ENCODE data around the gene RUNX3. TPM values are rescaled to one million over a fixed set of nuclear protein-coding genes. Genes with fewer than 3 reads are reported as not detected.

RUNX3 gene
- polyA plus RNA-seq, 3 donors: 4.4 to 27.9 (median 6.7) TPM

DNA sequence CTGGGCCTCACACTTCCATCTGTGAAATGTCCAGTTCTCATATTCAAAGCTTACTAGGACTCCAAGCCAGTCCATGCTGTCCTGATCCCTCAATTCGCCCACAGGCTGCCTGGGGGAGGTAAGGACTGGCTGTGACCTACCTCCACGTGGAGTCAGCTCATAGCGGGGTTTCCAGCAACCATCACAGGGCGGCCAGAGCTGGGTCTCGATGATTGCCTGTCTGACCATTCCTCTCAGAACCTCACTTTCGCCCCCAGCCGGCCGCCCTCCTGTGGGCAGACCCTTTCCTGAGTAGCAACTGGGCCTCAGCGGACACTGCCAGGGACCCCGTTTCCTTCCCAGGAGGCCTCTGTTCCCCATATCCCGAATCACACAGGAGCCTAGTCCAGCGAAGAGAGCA is 3.4 kb upstream of the RUNX3 start:
- no peak overlapping the region for H3K27ac ChIP-seq (ENCODE audit: low read depth in 1 of 2, low read length in 2 of 2)
- TF ChIP-seq, protein P1, sequence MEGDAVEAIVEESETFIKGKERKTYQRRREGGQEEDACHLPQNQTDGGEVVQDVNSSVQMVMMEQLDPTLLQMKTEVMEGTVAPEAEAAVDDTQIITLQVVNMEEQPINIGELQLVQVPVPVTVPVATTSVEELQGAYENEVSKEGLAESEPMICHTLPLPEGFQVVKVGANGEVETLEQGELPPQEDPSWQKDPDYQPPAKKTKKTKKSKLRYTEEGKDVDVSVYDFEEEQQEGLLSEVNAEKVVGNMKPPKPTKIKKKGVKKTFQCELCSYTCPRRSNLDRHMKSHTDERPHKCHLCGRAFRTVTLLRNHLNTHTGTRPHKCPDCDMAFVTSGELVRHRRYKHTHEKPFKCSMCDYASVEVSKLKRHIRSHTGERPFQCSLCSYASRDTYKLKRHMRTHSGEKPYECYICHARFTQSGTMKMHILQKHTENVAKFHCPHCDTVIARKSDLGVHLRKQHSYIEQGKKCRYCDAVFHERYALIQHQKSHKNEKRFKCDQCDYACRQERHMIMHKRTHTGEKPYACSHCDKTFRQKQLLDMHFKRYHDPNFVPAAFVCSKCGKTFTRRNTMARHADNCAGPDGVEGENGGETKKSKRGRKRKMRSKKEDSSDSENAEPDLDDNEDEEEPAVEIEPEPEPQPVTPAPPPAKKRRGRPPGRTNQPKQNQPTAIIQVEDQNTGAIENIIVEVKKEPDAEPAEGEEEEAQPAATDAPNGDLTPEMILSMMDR (IDR thresholded peaks at IDR 0.05): no peak
- H3K79me2 ChIP-seq (ENCODE audit: insufficient read depth, low read length): peaks cover 6% of the 10 kb centered on the region
- H3K27me3 ChIP-seq (ENCODE audit: control insufficient read depth in 2 of 2, insufficient read depth in 2 of 2, low read length in 2 of 2): peaks cover 0 to 41% of the 10 kb centered on the region in 2 donors
- intact Hi-C loops (cut with micrococcal nuclease): loop anchor here (5.0 kb wide), 3 partner anchors 34 to 169 kb away; no protein-coding TSS in a partner anchor
- Mint-ChIP-seq H3K36me3 (no peaks in the 10 kb centered on the region), H3K4me1 (peaks cover 17% of the 10 kb centered on the region), H3K27me3 (ENCODE audit: low read depth in 3 of 3) (peaks cover 16 to 52% (median 50%) of the 10 kb centered on the region in 3 donors), H3K27ac (peak overlapping the region in 1 of 7 donors; percentile 46), H3K9me3 (peaks cover 0 to 10% (median 2%) of the 10 kb centered on the region in 7 donors), H3K4me3 (no peak overlapping the region)
- 84% methylated on average over 12 of the region's 12 CpGs for WGBS (ENCODE audit: insufficient coverage)
- H3K4me3 ChIP-seq (replicated peaks in 1 of 3; ENCODE audit: low read depth in 2 of 3, low read length in 3 of 3): no peak overlapping the region
- no peaks in the 10 kb centered on the region for H3K36me3 ChIP-seq (replicated peaks in 1 of 2; ENCODE audit: control insufficient read depth in 1 of 2, insufficient read depth in 2 of 2, low read length in 2 of 2)
- peaks cover 26 to 36% of the 10 kb centered on the region in 2 donors for H3K4me1 ChIP-seq (ENCODE audit: control insufficient read depth in 1 of 2, insufficient read depth in 2 of 2, low read length in 2 of 2)
- H4K20me1 ChIP-seq (ENCODE audit: insufficient read depth, low read length): peaks cover 10% of the 10 kb centered on the region
- H2AFZ ChIP-seq (ENCODE audit: insufficient read depth, low read depth, low read length, poor library complexity, severe bottlenecking): no peak overlapping the region
- H3K9me3 ChIP-seq (replicated peaks in 1 of 2; ENCODE audit: control insufficient read depth in 1 of 2, insufficient read depth in 1 of 2, low read length in 2 of 2): no peaks in the 10 kb centered on the region
- no peak for DNase-seq
- no peak overlapping the region for H3K4me2 ChIP-seq (replicated peaks; ENCODE audit: extremely low read depth, low read length, poor library complexity, severe bottlenecking)
- no peak overlapping the region for H3K9ac ChIP-seq (ENCODE audit: insufficient read depth, low read length, poor library complexity, severe bottlenecking)

DNA sequence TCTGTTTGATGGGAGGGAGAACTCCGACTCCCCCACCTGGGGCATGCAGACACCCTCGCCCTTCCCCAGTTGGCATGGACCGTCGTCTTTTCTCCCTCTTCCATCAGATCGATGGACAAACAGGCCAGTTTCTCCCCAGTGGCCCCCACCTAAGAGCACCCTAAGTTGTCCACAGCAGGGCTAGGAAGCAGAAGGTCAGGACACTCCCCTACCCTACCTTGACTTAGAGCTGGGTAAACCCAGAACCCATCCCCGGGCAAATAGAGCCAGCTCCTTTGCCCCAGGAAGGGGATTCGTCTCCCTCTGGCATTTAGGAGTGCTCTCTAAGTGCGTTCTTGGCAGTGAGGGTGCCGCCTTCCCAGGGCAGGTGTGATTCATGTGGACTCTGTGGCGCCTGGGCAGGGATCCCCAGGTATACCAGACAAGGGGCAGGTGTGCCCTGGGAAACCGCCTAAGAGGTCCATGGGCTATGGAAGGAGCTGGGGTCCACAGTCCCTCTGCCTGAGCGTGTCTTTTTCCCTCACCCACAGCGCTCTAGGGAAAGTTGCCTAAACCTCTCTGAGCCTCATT is 2.7 kb upstream of the RUNX3 start:
- H3K27me3 Mint-ChIP-seq (ENCODE audit: low read depth in 3 of 3): peaks cover 23 to 57% (median 57%) of the 10 kb centered on the region in 3 donors
- H3K9me3 Mint-ChIP-seq: peaks cover 0 to 17% (median 2%) of the 10 kb centered on the region in 7 donors
- Histone ChIP-seq H3K79me2 (ENCODE audit: insufficient read depth, low read length) (peaks cover 6% of the 10 kb centered on the region), H3K4me3 (replicated peaks in 1 of 3; ENCODE audit: low read depth in 2 of 3, low read length in 3 of 3) (no peak overlapping the region), H4K20me1 (ENCODE audit: insufficient read depth, low read length) (peaks cover 17% of the 10 kb centered on the region), H3K27ac (ENCODE audit: low read depth in 1 of 2, low read length in 2 of 2) (no peak overlapping the region), H3K9me3 (replicated peaks in 1 of 2; ENCODE audit: control insufficient read depth in 1 of 2, insufficient read depth in 1 of 2, low read length in 2 of 2) (no peaks in the 10 kb centered on the region), H2AFZ (ENCODE audit: insufficient read depth, low read depth, low read length, poor library complexity, severe bottlenecking) (no peak overlapping the region), H3K4me2 (replicated peaks; ENCODE audit: extremely low read depth, low read length, poor library complexity, severe bottlenecking) (peak overlapping the region; percentile 17), H3K4me1 (ENCODE audit: control insufficient read depth in 1 of 2, insufficient read depth in 2 of 2, low read length in 2 of 2) (peaks cover 31 to 43% of the 10 kb centered on the region in 2 donors), H3K36me3 (replicated peaks in 1 of 2; ENCODE audit: control insufficient read depth in 1 of 2, insufficient read depth in 2 of 2, low read length in 2 of 2) (no peaks in the 10 kb centered on the region), H3K27me3 (ENCODE audit: control insufficient read depth in 2 of 2, insufficient read depth in 2 of 2, low read length in 2 of 2) (peaks cover 0 to 48% of the 10 kb centered on the region in 2 donors), H3K9ac (ENCODE audit: insufficient read depth, low read length, poor library complexity, severe bottlenecking) (no peak overlapping the region)
- TF ChIP-seq, protein P1 (IDR thresholded peaks at IDR 0.05): no peak
- WGBS (ENCODE audit: insufficient coverage): 96% methylated on average over 9 of the region's 13 CpGs
- peaks cover 24% of the 10 kb centered on the region for H3K4me1 Mint-ChIP-seq
- H3K4me3 Mint-ChIP-seq: peak overlapping the region; percentile 2 to 78
- H3K27ac Mint-ChIP-seq: peak overlapping the region in 1 of 7 donors; percentile 69
- DNase-seq: no peak
- intact Hi-C loops (cut with micrococcal nuclease): loop anchor here (1.0 to 5.0 kb wide), 4 partner anchors 34 to 169 kb away; no protein-coding TSS in a partner anchor
- H3K36me3 Mint-ChIP-seq: peaks cover under 1 to 2% of the 10 kb centered on the region in 2 donors
